Type B pancreatic cell (in vitro differentiated cells): ENCODE data around the gene IRF2BP2. TPM values are rescaled to one million over a fixed set of nuclear protein-coding genes. Genes with fewer than 3 reads are reported as not detected.
A peak's percentile ranks its signal among the peaks of the same experiment; 100 is the strongest.

Source experiments
- DNase-seq: peaks from one replicate; pipeline ENCODE4 v3.0.0; 2021; ENCODE audit warnings: mixed read lengths; ENCODE audit not compliant: unreplicated experiment; ENCODE audit errors: extremely low spot score
- H3K27ac Mint-ChIP-seq: 2 replicates; pipeline ENCODE4 v1.8.0; 2021; ENCODE audit warnings: mild to moderate bottlenecking, mixed read lengths
- H3K27me3 Mint-ChIP-seq: 2 replicates; pipeline ENCODE4 v1.8.0; 2021; ENCODE audit warnings: mixed read lengths
- H3K36me3 Mint-ChIP-seq: 2 replicates; pipeline ENCODE4 v1.8.0; 2021; ENCODE audit warnings: mixed read lengths
- H3K4me1 Mint-ChIP-seq: one replicate; pipeline ENCODE4 v1.8.0; 2021; ENCODE audit warnings: mixed read lengths; ENCODE audit not compliant: unreplicated experiment
- H3K4me3 Mint-ChIP-seq: 2 replicates; pipeline ENCODE4 v1.8.0; 2021; ENCODE audit warnings: mild to moderate bottlenecking, mixed read lengths
- H3K9me3 Mint-ChIP-seq: 2 replicates; pipeline ENCODE4 v1.8.0; 2021; ENCODE audit warnings: mixed read lengths
- CTCF ChIP-seq: fragments of 200-600 bp; sonication (generic); conservative IDR thresholded peaks from 2 replicates; pipeline ENCODE4 v1.5.0; 2021; ENCODE audit warnings: antibody characterized with exemption, mild to moderate bottlenecking
- total RNA-seq: library from RNA; stranded (reverse); gene quantifications from 2 replicates; pipeline ENCODE4 v1.2.1, GENCODE V29; 2021; ENCODE audit warnings: low replicate concordance

The IRF2BP2 gene
- total RNA-seq, 1 donor from 2014 or later, result 181 TPM

DNA sequence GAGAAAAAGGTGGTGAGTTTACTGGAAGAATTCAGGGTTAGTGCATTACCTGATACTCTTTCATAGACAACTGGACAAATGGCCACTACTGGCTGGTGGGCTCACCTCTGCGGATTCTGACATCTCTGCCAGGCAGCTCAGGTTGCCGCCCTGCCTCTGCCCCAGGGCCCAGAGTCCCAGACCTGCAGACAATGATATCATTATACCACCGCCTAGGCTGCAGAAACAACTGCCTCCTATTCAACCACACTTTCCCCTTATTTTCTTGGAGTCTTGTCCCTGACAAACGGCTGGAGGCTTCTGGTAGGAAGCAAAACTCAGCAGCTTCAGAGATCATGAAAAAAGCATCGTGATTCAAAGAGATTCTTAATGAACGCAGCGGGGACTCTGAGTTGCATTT is 37.0 kb downstream of the IRF2BP2 start:
- no peaks in the 10 kb centered on the region for H3K27me3 Mint-ChIP-seq
- no peak overlapping the region for H3K4me3 Mint-ChIP-seq
- H3K9me3 Mint-ChIP-seq, result no peaks in the 10 kb centered on the region
- TF ChIP-seq CTCF, result no peak
- peaks cover 27% of the 10 kb centered on the region for H3K4me1 Mint-ChIP-seq
- H3K36me3 Mint-ChIP-seq, result no peaks in the 10 kb centered on the region
- DNase-seq, result no peak
- H3K27ac Mint-ChIP-seq, result no peak overlapping the region

DNA sequence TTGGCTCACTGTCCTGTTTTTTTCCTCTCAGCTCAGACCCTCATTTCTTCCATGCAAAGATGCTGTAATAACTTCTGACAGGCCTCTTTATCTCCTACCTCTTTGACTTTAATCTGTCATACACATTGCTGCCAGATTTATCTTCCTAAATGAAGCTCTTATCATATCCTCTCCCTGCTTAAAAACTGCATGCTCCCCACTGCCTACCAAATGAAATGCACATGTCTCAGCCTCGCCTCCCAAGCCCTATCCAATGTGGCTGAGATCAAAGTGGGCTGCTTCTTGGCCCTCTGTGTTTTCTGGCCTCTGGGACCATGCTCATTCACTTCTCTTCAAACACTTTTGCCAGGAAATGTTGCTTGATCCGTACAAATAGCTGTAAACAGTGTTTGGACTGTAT is 38.3 kb downstream of the IRF2BP2 start:
- Mint-ChIP-seq H3K4me1 (peaks cover 27% of the 10 kb centered on the region), H3K36me3 (no peaks in the 10 kb centered on the region), H3K9me3 (no peaks in the 10 kb centered on the region), H3K4me3 (peak overlapping the region; percentile 0), H3K27me3 (no peaks in the 10 kb centered on the region), H3K27ac (peak overlapping the region; percentile 8)
- TF ChIP-seq CTCF, result no peak
- peak; percentile 43 for DNase-seq

GRCh38 chr1:234570329-234571120 is 39.5 kb downstream of the IRF2BP2 start:
- Mint-ChIP-seq H3K27ac (no peak overlapping the region), H3K27me3 (no peaks in the 10 kb centered on the region), H3K4me1 (peaks cover 27% of the 10 kb centered on the region), H3K4me3 (no peak overlapping the region), H3K9me3 (no peaks in the 10 kb centered on the region), H3K36me3 (no peaks in the 10 kb centered on the region)
- DNase-seq, result peak; percentile 44
- no peak for TF ChIP-seq CTCF

DNA sequence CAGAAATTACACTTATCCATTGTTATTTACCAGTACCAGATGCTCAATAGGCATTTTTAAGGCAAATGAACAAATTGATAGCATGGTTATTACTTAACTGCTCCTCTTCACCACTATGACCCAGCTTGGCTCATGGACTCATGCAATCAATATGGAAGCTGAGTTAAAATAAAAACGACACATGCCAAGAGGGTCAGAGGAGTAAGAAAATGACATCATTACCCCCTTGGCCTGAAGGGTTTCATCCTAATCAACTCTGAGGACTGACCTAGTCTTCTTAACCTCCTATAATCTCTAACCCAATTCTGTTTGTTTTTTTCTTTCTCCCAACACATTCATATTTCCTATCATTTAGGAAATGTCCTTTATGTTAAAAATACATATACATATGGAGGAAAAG is 41.6 kb downstream of the IRF2BP2 start:
- H3K36me3 Mint-ChIP-seq, result no peaks in the 10 kb centered on the region
- H3K9me3 Mint-ChIP-seq, result no peaks in the 10 kb centered on the region
- no peak for TF ChIP-seq CTCF
- no peak for DNase-seq
- no peaks in the 10 kb centered on the region for H3K27me3 Mint-ChIP-seq
- no peak overlapping the region for H3K27ac Mint-ChIP-seq
- peaks cover 33% of the 10 kb centered on the region for H3K4me1 Mint-ChIP-seq
- H3K4me3 Mint-ChIP-seq, result no peak overlapping the region

DNA sequence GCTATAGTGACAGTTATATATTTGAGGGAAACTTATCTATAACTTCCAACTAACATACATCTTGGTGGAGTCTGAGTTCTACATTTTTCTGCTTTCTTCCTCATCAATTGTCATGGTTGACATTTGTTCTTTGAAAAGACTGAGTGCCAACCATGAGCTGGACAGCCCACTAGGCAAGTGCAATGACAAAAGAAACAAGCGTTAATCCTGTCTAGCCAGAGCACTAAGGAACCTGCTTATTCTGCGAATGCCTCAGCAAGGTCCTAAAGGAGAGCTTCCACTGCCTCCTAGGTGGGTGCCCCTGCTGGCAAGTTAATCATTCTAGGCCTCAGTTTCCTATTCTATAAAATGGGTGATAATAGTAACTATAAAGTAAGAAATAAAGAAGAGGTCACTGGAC is 44.8 kb downstream of the IRF2BP2 start:
- peaks cover 31% of the 10 kb centered on the region for H3K4me1 Mint-ChIP-seq
- no peak for TF ChIP-seq CTCF
- H3K4me3 Mint-ChIP-seq, result no peak overlapping the region
- H3K36me3 Mint-ChIP-seq, result no peaks in the 10 kb centered on the region
- H3K27me3 Mint-ChIP-seq, result no peaks in the 10 kb centered on the region
- no peaks in the 10 kb centered on the region for H3K9me3 Mint-ChIP-seq
- H3K27ac Mint-ChIP-seq, result peak overlapping the region; percentile 84
- DNase-seq, result no peak
